NOMO-1 treated with dmso at 0.1 percent for 144 hours (cell line): Measurements from ENCODE around the gene PIF1.
A peak's percentile ranks its signal among the peaks of the same experiment; 100 is the strongest.
"Not testable (repeated sequence)": the region's sequence is repeated elsewhere in the genome, so short reads cannot be mapped to it uniquely, and the experiment has no call there.

Experiments
- DNase-seq: peaks from one replicate; lab custom pipeline; 2025; ENCODE audit not compliant: unreplicated experiment; lab: John Stamatoyannopoulos, UW

Gene PIF1

GRCh38 chr15:64809649-64810496, 15.6 kb downstream of the PIF1 start:
- DNase-seq = peak; percentile 8

- DNase-seq = no peak
Observed at GRCh38 chr15:64808785-64809453, 16.5 kb downstream of the PIF1 start.

GRCh38 chr15:64807751-64808222, 17.7 kb downstream of the PIF1 start:
- no peak for DNase-seq

GRCh38 chr15:64807051-64807749, 18.2 kb downstream of the PIF1 start:
- no peak for DNase-seq

- no peak for DNase-seq
Observed at GRCh38 chr15:64806509-64806908, 18.9 kb downstream of the PIF1 start.

- no peak for DNase-seq
Observed at GRCh38 chr15:64804619-64805018, 20.8 kb downstream of the PIF1 start.

GRCh38 chr15:64803526-64803925, 21.9 kb downstream of the PIF1 start:
- DNase-seq = no peak

GRCh38 chr15:64800476-64800875, 25.0 kb downstream of the PIF1 start:
- DNase-seq = no peak

GRCh38 chr15:64798905-64799304, 26.5 kb downstream of the PIF1 start:
- DNase-seq = not testable (repeated sequence)

- DNase-seq = not testable (repeated sequence)
Observed at GRCh38 chr15:64795921-64796320, 29.5 kb downstream of the PIF1 start.

GRCh38 chr15:64795299-64795698, 30.1 kb downstream of the PIF1 start:
- DNase-seq = not testable (repeated sequence)

- no peak for DNase-seq
Observed at GRCh38 chr15:64792282-64792681, 33.2 kb downstream of the PIF1 start.

- DNase-seq = no peak
Observed at GRCh38 chr15:64791401-64791800, 34.0 kb downstream of the PIF1 start.

GRCh38 chr15:64783796-64784195, 41.7 kb downstream of the PIF1 start:
- DNase-seq = no peak

- DNase-seq = no peak
Observed at GRCh38 chr15:64782751-64783150, 42.7 kb downstream of the PIF1 start.

- DNase-seq = no peak
Observed at GRCh38 chr15:64781299-64781698, 44.1 kb downstream of the PIF1 start.

- no peak for DNase-seq
Observed at GRCh38 chr15:64780600-64781156, 44.8 kb downstream of the PIF1 start.

GRCh38 chr15:64779630-64780029, 45.8 kb downstream of the PIF1 start:
- DNase-seq = no peak

- DNase-seq = no peak
Observed at GRCh38 chr15:64779024-64779423, 46.4 kb downstream of the PIF1 start.

GRCh38 chr15:64776402-64776786, 49.1 kb downstream of the PIF1 start:
- DNase-seq = no peak
